GM18507 (cell line): ENCODE measurements around the gene MTX2.

ENCODE experiments used
- DNase-seq: peaks from one replicate; pipeline ENCODE4 v3.0.0; 2011; ENCODE audit warnings: low read depth; ENCODE audit not compliant: insufficient read length; ENCODE audit errors: extremely low spot score
- FAIRE-seq: peaks from 2 replicates; lab custom pipeline; 2011; peaks lifted over from hg19 to GRCh38; lab: Jason Lieb, UNC

Gene MTX2

GRCh38 chr2:176269319-176270099, at the start of gene MTX2:
Gene MTX2 (plus strand): TSS chr2:176269442. CDS start chr2:176269630, 188 bp downstream.
- peak; percentile 56 for DNase-seq
- peak; percentile 78 for FAIRE-seq

GRCh38 chr2:176227874-176228273, 41.4 kb upstream of the MTX2 start:
- DNase-seq = no peak
- FAIRE-seq = no peak

- FAIRE-seq = no peak
- no peak for DNase-seq
Measured at GRCh38 chr2:176234156-176234555, 35.1 kb upstream of the MTX2 start.

- DNase-seq (no peak), FAIRE-seq (no peak)
Measured at GRCh38 chr2:176234940-176235339, 34.3 kb upstream of the MTX2 start.

- no peak for FAIRE-seq
- DNase-seq = no peak
Measured at GRCh38 chr2:176237456-176237855, 31.8 kb upstream of the MTX2 start.

- DNase-seq (no peak), FAIRE-seq (no peak)
Measured at GRCh38 chr2:176239031-176239430, 30.2 kb upstream of the MTX2 start.

- FAIRE-seq = no peak
Measured at GRCh38 chr2:176240301-176240700, 28.9 kb upstream of the MTX2 start.

GRCh38 chr2:176242276-176242675, 27.0 kb upstream of the MTX2 start:
- no peak for DNase-seq
- FAIRE-seq = no peak

More at GRCh38 chr2:176240301-176240700, 28.9 kb upstream of the MTX2 start:
- no peak for DNase-seq

GRCh38 chr2:176246331-176246730, 22.9 kb upstream of the MTX2 start:
- no peak for FAIRE-seq
- DNase-seq = no peak

- no peak for FAIRE-seq
- DNase-seq = no peak
Measured at GRCh38 chr2:176247859-176248258, 21.4 kb upstream of the MTX2 start.

- DNase-seq (no peak), FAIRE-seq (no peak)
Measured at GRCh38 chr2:176251928-176252327, 17.3 kb upstream of the MTX2 start.

- no peak for DNase-seq
- FAIRE-seq = no peak
Measured at GRCh38 chr2:176260689-176261088, 8.6 kb upstream of the MTX2 start.

GRCh38 chr2:176261136-176261535, 8.1 kb upstream of the MTX2 start:
- DNase-seq (no peak), FAIRE-seq (no peak)

- peak; percentile 35 for FAIRE-seq
- DNase-seq = no peak
Measured at GRCh38 chr2:176268976-176269318, 295 bp upstream of the MTX2 start.

- DNase-seq (no peak), FAIRE-seq (no peak)
Measured at GRCh38 chr2:176270100-176270750, 983 bp downstream of the MTX2 start.

- DNase-seq (no peak), FAIRE-seq (no peak)
Measured at GRCh38 chr2:176272870-176273459, 3.7 kb downstream of the MTX2 start.

- DNase-seq (no peak), FAIRE-seq (no peak)
Measured at GRCh38 chr2:176278927-176279326, 9.7 kb downstream of the MTX2 start.

- no peak for DNase-seq
- no peak for FAIRE-seq
Measured at GRCh38 chr2:176280156-176280555, 10.9 kb downstream of the MTX2 start.

- DNase-seq = no peak
- no peak for FAIRE-seq
Measured at GRCh38 chr2:176280867-176281658, 11.8 kb downstream of the MTX2 start.
